IPS-18a (cell line): Measurements from ENCODE around the gene ARHGAP6.
"Not testable (repeated sequence)": the region's sequence is repeated elsewhere in the genome, so short reads cannot be mapped to it uniquely, and the experiment has no call there.

Experiments used
- H3K27ac ChIP-seq: one replicate; pipeline ENCODE4 v1.5.1; 2013; ENCODE audit warnings: low read length
- H3K27me3 ChIP-seq: one replicate; pipeline ENCODE4 v1.6.1; 2013; ENCODE audit warnings: mild to moderate bottlenecking, low read length; ENCODE audit not compliant: control insufficient read depth, insufficient read depth
- H3K36me3 ChIP-seq: one replicate; pipeline ENCODE4 v1.6.1; 2013; ENCODE audit warnings: low read depth, low read length; ENCODE audit not compliant: control insufficient read depth
- H3K4me1 ChIP-seq: one replicate; pipeline ENCODE4 v1.6.1; 2013; ENCODE audit warnings: low read depth, low read length; ENCODE audit not compliant: control insufficient read depth
- H3K4me3 ChIP-seq: one replicate; pipeline ENCODE4 v1.5.1; 2013; ENCODE audit warnings: low read length
- H3K9ac ChIP-seq: one replicate; pipeline ENCODE4 v1.6.1; 2013; ENCODE audit warnings: mild to moderate bottlenecking, low read length, moderate library complexity
- H3K9me3 ChIP-seq: one replicate; pipeline ENCODE4 v1.6.1; 2013; ENCODE audit warnings: low read depth, low read length; ENCODE audit not compliant: control insufficient read depth

The ARHGAP6 gene

GRCh38 chrX:11540532-11541377, 125.0 kb downstream of the ARHGAP6 start:
- Histone ChIP-seq H3K4me1 (no peaks in the 10 kb centered on the region), H3K9ac (no peak overlapping the region), H3K4me3 (no peak overlapping the region), H3K27ac (no peak overlapping the region), H3K9me3 (no peaks in the 10 kb centered on the region), H3K36me3 (no peaks in the 10 kb centered on the region), H3K27me3 (peaks cover 28% of the 10 kb centered on the region)

- no peak overlapping the region for H3K9ac ChIP-seq
- H3K27me3 ChIP-seq: peaks cover 28% of the 10 kb centered on the region
- H3K36me3 ChIP-seq: no peaks in the 10 kb centered on the region
- H3K4me1 ChIP-seq: no peaks in the 10 kb centered on the region
- H3K4me3 ChIP-seq: no peak overlapping the region
- H3K27ac ChIP-seq: no peak overlapping the region
- H3K9me3 ChIP-seq: no peaks in the 10 kb centered on the region
These were observed 128.6 kb downstream of the ARHGAP6 start for GRCh38 chrX:11537141-11537540.

- H3K4me1 ChIP-seq: no peaks in the 10 kb centered on the region
- H3K36me3 ChIP-seq: no peaks in the 10 kb centered on the region
- no peaks in the 10 kb centered on the region for H3K9me3 ChIP-seq
- no peak overlapping the region for H3K9ac ChIP-seq
- no peak overlapping the region for H3K27ac ChIP-seq
- H3K27me3 ChIP-seq: peaks cover 16% of the 10 kb centered on the region
- H3K4me3 ChIP-seq: no peak overlapping the region
These were observed 130.4 kb downstream of the ARHGAP6 start for GRCh38 chrX:11535156-11535919.

GRCh38 chrX:11533199-11533651, 132.5 kb downstream of the ARHGAP6 start:
- peaks cover 5% of the 10 kb centered on the region for H3K27me3 ChIP-seq
- H3K9ac ChIP-seq: no peak overlapping the region
- no peaks in the 10 kb centered on the region for H3K4me1 ChIP-seq
- no peak overlapping the region for H3K4me3 ChIP-seq
- H3K36me3 ChIP-seq: no peaks in the 10 kb centered on the region
- no peak overlapping the region for H3K27ac ChIP-seq
- no peaks in the 10 kb centered on the region for H3K9me3 ChIP-seq

- H3K36me3 ChIP-seq: no peaks in the 10 kb centered on the region
- no peak overlapping the region for H3K9ac ChIP-seq
- peaks cover 4% of the 10 kb centered on the region for H3K27me3 ChIP-seq
- no peak overlapping the region for H3K27ac ChIP-seq
- no peaks in the 10 kb centered on the region for H3K9me3 ChIP-seq
- no peaks in the 10 kb centered on the region for H3K4me1 ChIP-seq
- no peak overlapping the region for H3K4me3 ChIP-seq
These were observed 133.2 kb downstream of the ARHGAP6 start for GRCh38 chrX:11532291-11533078.

- H3K4me1 ChIP-seq: no peaks in the 10 kb centered on the region
- no peaks in the 10 kb centered on the region for H3K27me3 ChIP-seq
These were observed 134.5 kb downstream of the ARHGAP6 start for GRCh38 chrX:11531226-11531625.

GRCh38 chrX:11530621-11531020, 135.1 kb downstream of the ARHGAP6 start:
- no peak overlapping the region for H3K9ac ChIP-seq
- no peak overlapping the region for H3K27ac ChIP-seq
- no peaks in the 10 kb centered on the region for H3K27me3 ChIP-seq
- no peaks in the 10 kb centered on the region for H3K4me1 ChIP-seq
- H3K4me3 ChIP-seq: no peak overlapping the region
- no peaks in the 10 kb centered on the region for H3K36me3 ChIP-seq
- no peaks in the 10 kb centered on the region for H3K9me3 ChIP-seq

More at GRCh38 chrX:11531226-11531625, 134.5 kb downstream of the ARHGAP6 start:
- Histone ChIP-seq H3K36me3 (no peaks in the 10 kb centered on the region), H3K9ac (no peak overlapping the region), H3K4me3 (no peak overlapping the region), H3K9me3 (no peaks in the 10 kb centered on the region), H3K27ac (no peak overlapping the region)

- no peak overlapping the region for H3K9ac ChIP-seq
- H3K27ac ChIP-seq: no peak overlapping the region
- no peaks in the 10 kb centered on the region for H3K4me1 ChIP-seq
- no peaks in the 10 kb centered on the region for H3K27me3 ChIP-seq
- no peak overlapping the region for H3K4me3 ChIP-seq
- no peaks in the 10 kb centered on the region for H3K9me3 ChIP-seq
- H3K36me3 ChIP-seq: no peaks in the 10 kb centered on the region
These were observed 137.1 kb downstream of the ARHGAP6 start for GRCh38 chrX:11528623-11529022.

GRCh38 chrX:11525685-11526084, 140.0 kb downstream of the ARHGAP6 start:
- Histone ChIP-seq H3K9ac (no peak overlapping the region), H3K9me3 (no peaks in the 10 kb centered on the region), H3K36me3 (no peaks in the 10 kb centered on the region), H3K4me3 (no peak overlapping the region), H3K4me1 (no peaks in the 10 kb centered on the region), H3K27ac (no peak overlapping the region), H3K27me3 (no peaks in the 10 kb centered on the region)

- not testable (repeated sequence) for H3K27ac ChIP-seq, H3K4me3 ChIP-seq, H3K9me3 ChIP-seq, H3K27me3 ChIP-seq, H3K36me3 ChIP-seq, H3K4me1 ChIP-seq, H3K9ac ChIP-seq
These were observed 146.5 kb downstream of the ARHGAP6 start for GRCh38 chrX:11519234-11519633.

- no peak overlapping the region for H3K4me3 ChIP-seq
- H3K27me3 ChIP-seq: no peaks in the 10 kb centered on the region
- H3K9me3 ChIP-seq: no peaks in the 10 kb centered on the region
- H3K27ac ChIP-seq: no peak overlapping the region
- no peaks in the 10 kb centered on the region for H3K36me3 ChIP-seq
- H3K4me1 ChIP-seq: no peaks in the 10 kb centered on the region
- no peak overlapping the region for H3K9ac ChIP-seq
These were observed 155.9 kb downstream of the ARHGAP6 start for GRCh38 chrX:11509786-11510185.
